Activated CD4-positive, CD25-positive, alpha-beta regulatory T cell (primary cell): ENCODE measurements around the gene TNFRSF21.
"Not testable (repeated sequence)": the region's sequence is repeated elsewhere in the genome, so short reads cannot be mapped to it uniquely, and the experiment has no call there.

Experiments
- DNase-seq, 4 experiments: peaks; one replicate each; lab custom pipeline; 2025; lab: John Stamatoyannopoulos, UW

Gene TNFRSF21

GRCh38 chr6:47321577-47321976 lies 11.9 kb upstream of the TNFRSF21 start:
- DNase-seq: no peak

- DNase-seq: no peak
Observed at GRCh38 chr6:47319867-47320266, 10.2 kb upstream of the TNFRSF21 start.

GRCh38 chr6:47319382-47319781 lies 9.7 kb upstream of the TNFRSF21 start:
- DNase-seq: no peak

- DNase-seq: no peak
Observed at GRCh38 chr6:47318236-47318989, 8.7 kb upstream of the TNFRSF21 start.

- not testable (repeated sequence) for DNase-seq
Observed at GRCh38 chr6:47315181-47315580, 5.5 kb upstream of the TNFRSF21 start.

GRCh38 chr6:47310131-47310480 lies 401 bp upstream of the TNFRSF21 start:
- DNase-seq: no peak

- DNase-seq: no peak
Observed at GRCh38 chr6:47308552-47309290, 984 bp downstream of the TNFRSF21 start.

- no peak for DNase-seq
Observed at GRCh38 chr6:47308198-47308517, 1.5 kb downstream of the TNFRSF21 start.

- no peak for DNase-seq
Observed at GRCh38 chr6:47307362-47308197, 2.1 kb downstream of the TNFRSF21 start.

- no peak for DNase-seq
Observed at GRCh38 chr6:47306887-47307286, 2.8 kb downstream of the TNFRSF21 start.

- DNase-seq: no peak
Observed at GRCh38 chr6:47303861-47304260, 5.8 kb downstream of the TNFRSF21 start.

- DNase-seq: no peak
Observed at GRCh38 chr6:47303342-47303741, 6.4 kb downstream of the TNFRSF21 start.

- no peak for DNase-seq
Observed at GRCh38 chr6:47302043-47302442, 7.7 kb downstream of the TNFRSF21 start.

- DNase-seq: no peak
Observed at GRCh38 chr6:47301441-47301840, 8.3 kb downstream of the TNFRSF21 start.

- no peak for DNase-seq
Observed at GRCh38 chr6:47300417-47300816, 9.3 kb downstream of the TNFRSF21 start.

- no peak for DNase-seq
Observed at GRCh38 chr6:47299965-47300364, 9.7 kb downstream of the TNFRSF21 start.

GRCh38 chr6:47298475-47298874 lies 11.2 kb downstream of the TNFRSF21 start:
- DNase-seq: no peak

GRCh38 chr6:47294990-47295389 lies 14.7 kb downstream of the TNFRSF21 start:
- no peak for DNase-seq

- DNase-seq: no peak
Observed at GRCh38 chr6:47292944-47293343, 16.8 kb downstream of the TNFRSF21 start.

- DNase-seq: no peak
Observed at GRCh38 chr6:47292027-47292426, 17.7 kb downstream of the TNFRSF21 start.

GRCh38 chr6:47290124-47290834 lies 19.4 kb downstream of the TNFRSF21 start:
- no peak for DNase-seq
